OCI-LY1 (cell line): Measurements from ENCODE around the gene BMPR1B.

Experiments used
- H2AFZ ChIP-seq: fragments of 200-600 bp; sonication (generic), shearing (Covaris generic); 2 replicates; pipeline ENCODE4 v1.6.0; 2014; ENCODE audit warnings: antibody characterized with exemption, mild to moderate bottlenecking, low read length
- H3F3A ChIP-seq: fragments of 200-600 bp; sonication (generic), shearing (Covaris generic); 2 replicates; pipeline ENCODE4 v1.6.0; 2014; ENCODE audit warnings: mild to moderate bottlenecking, antibody characterized with exemption, low read length, moderate library complexity; ENCODE audit not compliant: insufficient read depth
- H3K27ac ChIP-seq: fragments of 200-600 bp; sonication (generic); 2 replicates; pipeline ENCODE4 v1.5.1; 2014; ENCODE audit warnings: low read length, mixed run types, mild to moderate bottlenecking, low read depth; ENCODE audit not compliant: poor library complexity, severe bottlenecking
- H3K27me3 ChIP-seq: fragments of 200-600 bp; sonication (generic); 2 replicates; pipeline ENCODE4 v1.6.0; 2014; ENCODE audit warnings: antibody characterized with exemption, mild to moderate bottlenecking, low read length, moderate library complexity; ENCODE audit not compliant: insufficient read depth
- H3K36me3 ChIP-seq: fragments of 200-600 bp; sonication (generic); 2 replicates; pipeline ENCODE4 v1.6.1; 2014; ENCODE audit warnings: mild to moderate bottlenecking, antibody characterized with exemption, low read length, moderate library complexity, mixed read lengths; ENCODE audit not compliant: insufficient read depth
- H3K4me1 ChIP-seq: fragments of 200-600 bp; sonication (generic); 2 replicates; pipeline ENCODE4 v1.5.1; 2014; ENCODE audit warnings: mild to moderate bottlenecking, low read length, moderate library complexity; ENCODE audit not compliant: insufficient read depth, severe bottlenecking
- H3K4me2 ChIP-seq: fragments of 200-600 bp; sonication (generic), shearing (Covaris generic); 2 replicates; pipeline ENCODE4 v1.6.1; 2014; ENCODE audit warnings: low read length
- H3K4me3 ChIP-seq: fragments of 200-600 bp; sonication (generic); 2 replicates; pipeline ENCODE4 v1.5.1; 2014; ENCODE audit warnings: low read length, low read depth, mild to moderate bottlenecking, mixed read lengths; ENCODE audit not compliant: poor library complexity, severe bottlenecking
- H3K79me2 ChIP-seq: fragments of 200-600 bp; shearing (Covaris generic); 2 replicates; pipeline ENCODE4 v1.6.1; 2016; ENCODE audit warnings: mixed run types, low read length, mixed read lengths; ENCODE audit not compliant: insufficient read depth
- H3K9ac ChIP-seq: fragments of 200-600 bp; sonication (generic), shearing (Covaris generic); 2 replicates; pipeline ENCODE4 v1.6.1; 2014; ENCODE audit warnings: mild to moderate bottlenecking, low read length, mixed read lengths
- H3K9me2 ChIP-seq: fragments of 200-600 bp; sonication (generic), shearing (Covaris generic); 2 replicates; pipeline ENCODE4 v1.6.1; 2014; ENCODE audit warnings: low read depth, mild to moderate bottlenecking, low read length, mixed read lengths
- H3K9me3 ChIP-seq: fragments of 200-600 bp; shearing (Covaris generic); 2 replicates; pipeline ENCODE4 v1.6.1; 2014; ENCODE audit warnings: low read length, mixed read lengths
- H4K20me1 ChIP-seq: fragments of 200-600 bp; sonication (generic), shearing (Covaris generic); 2 replicates; pipeline ENCODE4 v1.6.0; 2016; ENCODE audit warnings: mild to moderate bottlenecking, low read length; ENCODE audit not compliant: insufficient read depth
- EZH2 ChIP-seq: fragments of 200-600 bp; sonication (generic), shearing (Covaris generic); IDR thresholded peaks from 2 replicates; pipeline ENCODE4 v1.8.0; 2017; ENCODE audit warnings: borderline replicate concordance, mixed run types, mild to moderate bottlenecking, antibody characterized with exemption, low read length, moderate library complexity, mixed read lengths
- TF ChIP-seq, protein P1 (sequence below): fragments of 200-600 bp; sonication (generic), shearing (Covaris generic); IDR thresholded peaks from 2 replicates; pipeline ENCODE4 v1.5.1; 2017; ENCODE audit warnings: mild to moderate bottlenecking, antibody characterized with exemption, low read length, moderate library complexity, mixed read lengths

Gene BMPR1B

DNA sequence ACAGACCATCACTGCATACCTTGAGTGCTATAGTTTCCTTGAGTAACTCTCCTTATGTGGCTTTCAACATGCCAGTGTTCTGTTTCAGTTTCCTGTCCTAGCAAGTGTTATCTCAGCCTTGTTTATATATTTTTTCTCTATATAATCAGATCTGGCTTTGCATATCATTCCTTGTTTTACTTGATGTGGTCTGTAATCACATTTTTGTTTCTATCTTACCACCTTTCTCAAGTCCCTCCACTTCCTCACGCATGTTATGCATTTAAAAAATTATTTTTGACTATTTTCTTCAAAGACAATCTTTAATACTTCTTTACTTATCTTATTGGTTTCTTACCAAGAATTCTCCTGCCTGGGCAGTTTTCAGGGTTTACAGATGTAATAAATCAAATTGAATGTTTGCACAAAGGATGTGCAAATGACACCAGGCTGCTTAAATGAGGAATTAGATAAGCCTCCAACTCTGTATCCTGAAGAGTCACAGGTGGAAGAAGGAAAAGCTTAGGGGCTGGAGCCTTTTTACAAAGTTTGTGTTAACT is 351.2 kb downstream of the BMPR1B start:
- Histone ChIP-seq H3K79me2 (no peaks in the 10 kb centered on the region), H3K9me2 (no peaks in the 10 kb centered on the region), H3K9ac (no peak overlapping the region), H3K4me3 (no peak overlapping the region), H3K9me3 (no peaks in the 10 kb centered on the region), H3F3A (no peaks in the 10 kb centered on the region), H3K4me1 (no peaks in the 10 kb centered on the region), H3K27me3 (no peaks in the 10 kb centered on the region), H3K4me2 (no peak overlapping the region), H3K36me3 (no peaks in the 10 kb centered on the region), H3K27ac (no peak overlapping the region), H4K20me1 (no peaks in the 10 kb centered on the region), H2AFZ (no peak overlapping the region)
- TF ChIP-seq, protein P1, sequence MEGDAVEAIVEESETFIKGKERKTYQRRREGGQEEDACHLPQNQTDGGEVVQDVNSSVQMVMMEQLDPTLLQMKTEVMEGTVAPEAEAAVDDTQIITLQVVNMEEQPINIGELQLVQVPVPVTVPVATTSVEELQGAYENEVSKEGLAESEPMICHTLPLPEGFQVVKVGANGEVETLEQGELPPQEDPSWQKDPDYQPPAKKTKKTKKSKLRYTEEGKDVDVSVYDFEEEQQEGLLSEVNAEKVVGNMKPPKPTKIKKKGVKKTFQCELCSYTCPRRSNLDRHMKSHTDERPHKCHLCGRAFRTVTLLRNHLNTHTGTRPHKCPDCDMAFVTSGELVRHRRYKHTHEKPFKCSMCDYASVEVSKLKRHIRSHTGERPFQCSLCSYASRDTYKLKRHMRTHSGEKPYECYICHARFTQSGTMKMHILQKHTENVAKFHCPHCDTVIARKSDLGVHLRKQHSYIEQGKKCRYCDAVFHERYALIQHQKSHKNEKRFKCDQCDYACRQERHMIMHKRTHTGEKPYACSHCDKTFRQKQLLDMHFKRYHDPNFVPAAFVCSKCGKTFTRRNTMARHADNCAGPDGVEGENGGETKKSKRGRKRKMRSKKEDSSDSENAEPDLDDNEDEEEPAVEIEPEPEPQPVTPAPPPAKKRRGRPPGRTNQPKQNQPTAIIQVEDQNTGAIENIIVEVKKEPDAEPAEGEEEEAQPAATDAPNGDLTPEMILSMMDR, result no peak
- TF ChIP-seq EZH2, result no peak

DNA sequence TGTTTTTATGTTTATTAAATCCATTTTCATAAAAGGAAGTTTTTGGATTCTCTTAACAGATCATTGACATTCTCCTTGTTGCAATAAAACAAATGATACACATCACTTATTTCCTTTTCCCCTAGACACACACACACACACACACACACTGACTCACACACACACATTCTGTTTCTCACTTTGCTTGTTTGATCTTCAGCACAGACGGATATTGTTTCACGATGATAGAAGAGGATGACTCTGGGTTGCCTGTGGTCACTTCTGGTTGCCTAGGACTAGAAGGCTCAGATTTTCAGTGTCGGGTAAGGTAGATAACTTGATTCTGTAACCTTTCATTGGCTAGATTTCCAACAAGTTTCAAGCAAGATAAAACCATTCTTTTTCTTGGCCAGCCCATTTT is 356.8 kb downstream of the BMPR1B start:
- H2AFZ ChIP-seq, result no peak overlapping the region
- H3K4me2 ChIP-seq, result no peak overlapping the region
- H4K20me1 ChIP-seq, result no peaks in the 10 kb centered on the region
- H3K9ac ChIP-seq, result no peak overlapping the region
- H3K27ac ChIP-seq, result no peak overlapping the region
- no peaks in the 10 kb centered on the region for H3F3A ChIP-seq
- H3K4me1 ChIP-seq, result no peaks in the 10 kb centered on the region
- no peaks in the 10 kb centered on the region for H3K36me3 ChIP-seq
- H3K9me3 ChIP-seq, result no peaks in the 10 kb centered on the region
- TF ChIP-seq EZH2, result no peak
- TF ChIP-seq, protein P1, result no peak
- H3K27me3 ChIP-seq, result no peaks in the 10 kb centered on the region
- H3K9me2 ChIP-seq, result no peaks in the 10 kb centered on the region
- H3K79me2 ChIP-seq, result no peaks in the 10 kb centered on the region
- no peak overlapping the region for H3K4me3 ChIP-seq

DNA sequence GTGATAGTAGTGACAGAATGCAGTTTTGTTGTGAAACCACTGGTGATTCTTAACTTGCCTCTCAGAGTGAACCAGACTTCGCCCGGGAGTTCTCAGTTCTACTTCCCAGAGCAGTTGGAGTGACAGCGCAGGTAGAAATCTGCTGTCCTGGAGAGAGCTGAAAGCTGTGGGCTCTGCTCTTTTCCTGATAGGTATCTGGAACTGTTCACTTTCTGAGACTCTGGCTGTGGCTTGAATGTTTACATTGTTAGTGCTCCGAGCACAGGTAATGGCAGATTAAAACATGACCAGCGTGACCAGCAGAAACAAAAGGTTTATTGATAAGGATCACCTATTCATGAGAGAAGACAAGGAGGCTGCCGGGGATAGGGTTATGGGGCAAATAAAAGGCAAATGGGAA is 360.7 kb downstream of the BMPR1B start:
- Histone ChIP-seq H3K4me3 (no peak overlapping the region), H3F3A (no peaks in the 10 kb centered on the region), H3K9ac (no peak overlapping the region), H3K27ac (no peak overlapping the region), H3K4me2 (no peak overlapping the region), H3K79me2 (no peaks in the 10 kb centered on the region), H2AFZ (no peak overlapping the region), H3K27me3 (no peaks in the 10 kb centered on the region), H3K4me1 (no peaks in the 10 kb centered on the region), H3K9me2 (no peaks in the 10 kb centered on the region), H4K20me1 (no peaks in the 10 kb centered on the region), H3K36me3 (no peaks in the 10 kb centered on the region), H3K9me3 (no peaks in the 10 kb centered on the region)
- TF ChIP-seq, protein P1, result no peak
- TF ChIP-seq EZH2, result no peak
